NCI-H748 treated with DMSO at 0.1 percent for 48 hours (cell line): ENCODE measurements around the gene ERG.

Experiments
- DNase-seq: peaks from one replicate; lab custom pipeline; 2025; lab: John Stamatoyannopoulos, UW

The ERG gene

GRCh38 chr21:38496224-38496623 is 2.1 kb downstream of the ERG start:
- no peak for DNase-seq

- no peak for DNase-seq
Observed at GRCh38 chr21:38495696-38496095, 2.6 kb downstream of the ERG start.

GRCh38 chr21:38495242-38495641 is 3.0 kb downstream of the ERG start:
- no peak for DNase-seq

GRCh38 chr21:38494703-38495102 is 3.6 kb downstream of the ERG start:
- no peak for DNase-seq

- no peak for DNase-seq
Observed at GRCh38 chr21:38494251-38494642, 4.0 kb downstream of the ERG start.

GRCh38 chr21:38493549-38494250 is 4.6 kb downstream of the ERG start:
- no peak for DNase-seq

- DNase-seq: no peak
Observed at GRCh38 chr21:38492007-38492406, 6.3 kb downstream of the ERG start.

- DNase-seq: no peak
Observed at GRCh38 chr21:38491536-38491935, 6.7 kb downstream of the ERG start.

- no peak for DNase-seq
Observed at GRCh38 chr21:38490411-38491020, 7.8 kb downstream of the ERG start.

GRCh38 chr21:38489729-38490128 is 8.5 kb downstream of the ERG start:
- DNase-seq: no peak

- no peak for DNase-seq
Observed at GRCh38 chr21:38489271-38489652, 9.0 kb downstream of the ERG start.

- DNase-seq: peak; percentile 33
Observed at GRCh38 chr21:38488640-38489270, 9.5 kb downstream of the ERG start.

GRCh38 chr21:38487901-38488639 is 10.2 kb downstream of the ERG start:
- DNase-seq: peak; percentile 98

- no peak for DNase-seq
Observed at GRCh38 chr21:38486706-38487105, 11.6 kb downstream of the ERG start.

- DNase-seq: no peak
Observed at GRCh38 chr21:38486221-38486620, 12.1 kb downstream of the ERG start.

GRCh38 chr21:38479641-38480525 is 18.4 kb downstream of the ERG start:
- no peak for DNase-seq

- no peak for DNase-seq
Observed at GRCh38 chr21:38478782-38479181, 19.5 kb downstream of the ERG start.

- DNase-seq: no peak
Observed at GRCh38 chr21:38477226-38477625, 21.1 kb downstream of the ERG start.

GRCh38 chr21:38476385-38476784 is 21.9 kb downstream of the ERG start:
- DNase-seq: no peak

- no peak for DNase-seq
Observed at GRCh38 chr21:38475519-38475918, 22.8 kb downstream of the ERG start.

- DNase-seq: no peak
Observed at GRCh38 chr21:38474796-38475195, 23.5 kb downstream of the ERG start.

- DNase-seq: no peak
Observed at GRCh38 chr21:38474124-38474523, 24.2 kb downstream of the ERG start.
